Measurements from ENCODE around the gene ZNF790. TPM values are rescaled to one million over a fixed set of nuclear protein-coding genes. Genes with fewer than 3 reads are reported as not detected.

The ZNF790 gene
- total RNA-seq, 4 donors from 2014 or later = 0.60 to 5.1 (median 4.8) TPM; not detected in 1

- intact Hi-C loops (cut with DNase I; ENCODE audit: low total_unique reads) = no loop called here
- Histone ChIP-seq H3K36me3 (no peaks in the 10 kb centered on the region), H3K9me3 (peaks cover 25 to 28% of the 10 kb centered on the region in 2 donors), H3K27me3 (no peaks in the 10 kb centered on the region), H3K4me1 (peaks cover 6 to 18% (median 9%) of the 10 kb centered on the region in 4 donors), H3K27ac (peak overlapping the region; percentile 74 to 81 (median 78)), H3K4me3 (peak overlapping the region; percentile 48 to 81 (median 62))
- DNase-seq = peak; percentile 36
- WGBS, 2 donors (ENCODE audit: low coverage in 1 of 2) = 2 to 14% methylated on average over 1 to 29 of the region's 29 CpGs
- no peak for TF ChIP-seq EP300 (IDR thresholded peaks at IDR 0.05; ENCODE audit: low read depth)
- TF ChIP-seq CTCF (IDR thresholded peaks at IDR 0.05) = no peak
- TF ChIP-seq POLR2AphosphoS5 (IDR thresholded peaks at IDR 0.05) = no peak
- no peak for TF ChIP-seq POLR2A (IDR thresholded peaks at IDR 0.05)
- in situ Hi-C loops (cut with MboI; ENCODE audit: low pct_ligation_motif_present in 1 of 4, low pct_unique_long_range_greater_than_20kb in 1 of 4, low sequenced_read_pairs in 3 of 4) = no loop called here
Observed at GRCh38 chr19:36771261-36772231, 66.6 kb downstream of the ZNF790 start.

Small RNAs within 50 kb of the gene (small RNA-seq; reads per million reads assigned to genes)
- gene RF00019 = 0 reads per million in 4 donors

Other genes starting within 250 kb of the ZNF790 start
- gene ZNF382, start 233.1 kb downstream of the ZNF790 start, total RNA-seq = 1 to 10 TPM in 2 of 4 donors, under 1 TPM in 1, not detected in 1; 0.40 to 2.5 (median 2.0) TPM
- 10 to 100 TPM in 1 of 4 donors, 1 to 10 TPM in 2, not detected in 1; 5.2 to 12.7 (median 6.0) TPM for gene ZNF461, start 171.6 kb downstream of the ZNF790 start, total RNA-seq
- 10 to 100 TPM in 1 of 4 donors, 1 to 10 TPM in 3; 4.8 to 10.1 (median 8.5) TPM for gene ZNF567, start 150.8 kb downstream of the ZNF790 start, total RNA-seq
- 1 to 10 TPM in 3 of 4 donors, under 1 TPM in 1; 0.75 to 2.2 (median 1.4) TPM for gene ZNF850, start 65.6 kb downstream of the ZNF790 start, total RNA-seq
- gene ZNF345, start 12.5 kb upstream of the ZNF790 start, total RNA-seq = 1 to 10 TPM; 3.4 to 5.9 (median 4.7) TPM
- gene ZNF829, start 77.9 kb upstream of the ZNF790 start, total RNA-seq = 1 to 10 TPM in 3 of 4 donors, under 1 TPM in 1; 0.20 to 1.9 (median 1.7) TPM
- gene ZNF568, start 77.9 kb upstream of the ZNF790 start, total RNA-seq = 100 to 1,000 TPM in 1 of 4 donors, 1 to 10 TPM in 2, not detected in 1; 3.0 to 102 (median 5.2) TPM
- 1 to 10 TPM in 3 of 4 donors, not detected in 1; 1.4 to 7.5 (median 4.9) TPM for gene ZNF420, start 240.0 kb upstream of the ZNF790 start, total RNA-seq